H1 (cell line): Measurements from ENCODE around the gene NFKBIZ.

ENCODE experiments used
- POLR2A ChIP-seq, 2 experiments: IDR thresholded peaks; 1 replicate in 1 of 2; 2 replicates in 1 of 2; pipeline ENCODE4 v1.6.1; 2011; ENCODE audit warnings: low read depth in 2 of 2, low read length in 2 of 2, mild to moderate bottlenecking in 2 of 2; ENCODE audit errors: control extremely low read depth in 1 of 2
- SUZ12 ChIP-seq: fragments of 200-600 bp; sonication (generic); IDR thresholded peaks from 2 replicates; pipeline ENCODE4 v1.6.1; 2012; ENCODE audit warnings: mild to moderate bottlenecking, inconsistent platforms, low read length, moderate library complexity, mixed read lengths
- TF ChIP-seq, protein P1 (sequence below): IDR thresholded peaks from 2 replicates; pipeline ENCODE4 v1.6.1; 2011; ENCODE audit warnings: low read depth, mild to moderate bottlenecking, low read length; ENCODE audit not compliant: insufficient read depth
- TF ChIP-seq, protein P2 (sequence below), 3 experiments: IDR thresholded peaks; 1 replicate in 2 of 3; 2 replicates in 1 of 3; pipeline versions ENCODE4 v1.5.1 to v1.6.1; 2011; ENCODE audit warnings: low read length in 3 of 3, mild to moderate bottlenecking in 3 of 3, inconsistent platforms in 2 of 3, low read depth in 1 of 3, moderate library complexity in 1 of 3; ENCODE audit not compliant: insufficient read depth in 1 of 3; ENCODE audit errors: control extremely low read depth in 1 of 3

GRCh38 chr3:101888653-101889052, 39.3 kb downstream of the NFKBIZ start:
- TF ChIP-seq SUZ12 = no peak
- TF ChIP-seq, protein P1, sequence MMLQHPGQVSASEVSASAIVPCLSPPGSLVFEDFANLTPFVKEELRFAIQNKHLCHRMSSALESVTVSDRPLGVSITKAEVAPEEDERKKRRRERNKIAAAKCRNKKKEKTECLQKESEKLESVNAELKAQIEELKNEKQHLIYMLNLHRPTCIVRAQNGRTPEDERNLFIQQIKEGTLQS = no peak
- TF ChIP-seq POLR2A (IDR thresholded peaks at IDR 0.05; ENCODE audit: control extremely low read depth in 1 of 2, low read depth in 2 of 2, low read length in 2 of 2) = no peak
- TF ChIP-seq, protein P2, sequence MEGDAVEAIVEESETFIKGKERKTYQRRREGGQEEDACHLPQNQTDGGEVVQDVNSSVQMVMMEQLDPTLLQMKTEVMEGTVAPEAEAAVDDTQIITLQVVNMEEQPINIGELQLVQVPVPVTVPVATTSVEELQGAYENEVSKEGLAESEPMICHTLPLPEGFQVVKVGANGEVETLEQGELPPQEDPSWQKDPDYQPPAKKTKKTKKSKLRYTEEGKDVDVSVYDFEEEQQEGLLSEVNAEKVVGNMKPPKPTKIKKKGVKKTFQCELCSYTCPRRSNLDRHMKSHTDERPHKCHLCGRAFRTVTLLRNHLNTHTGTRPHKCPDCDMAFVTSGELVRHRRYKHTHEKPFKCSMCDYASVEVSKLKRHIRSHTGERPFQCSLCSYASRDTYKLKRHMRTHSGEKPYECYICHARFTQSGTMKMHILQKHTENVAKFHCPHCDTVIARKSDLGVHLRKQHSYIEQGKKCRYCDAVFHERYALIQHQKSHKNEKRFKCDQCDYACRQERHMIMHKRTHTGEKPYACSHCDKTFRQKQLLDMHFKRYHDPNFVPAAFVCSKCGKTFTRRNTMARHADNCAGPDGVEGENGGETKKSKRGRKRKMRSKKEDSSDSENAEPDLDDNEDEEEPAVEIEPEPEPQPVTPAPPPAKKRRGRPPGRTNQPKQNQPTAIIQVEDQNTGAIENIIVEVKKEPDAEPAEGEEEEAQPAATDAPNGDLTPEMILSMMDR (IDR thresholded peaks at IDR 0.05; ENCODE audit: control extremely low read depth in 1 of 3, insufficient read depth in 1 of 3, low read depth in 1 of 3, low read length in 3 of 3) = no peak
